K562 (cell line): ENCODE data around the gene KISS1R. TPM values are rescaled to one million over a fixed set of nuclear protein-coding genes. Genes with fewer than 3 reads are reported as not detected.

Source experiments
- GTF2B ChIP-seq: IDR thresholded peaks from 2 replicates; pipeline ENCODE4 v1.6.1; 2011; ENCODE audit not compliant: insufficient read length; ENCODE audit errors: extremely low read depth
- HINFP ChIP-seq: fragments of 450-650 bp; conservative IDR thresholded peaks from 2 replicates; pipeline ENCODE4 v1.6.1; 2016; ENCODE audit warnings: missing genetic modification characterization, low read depth, mild to moderate bottlenecking, control low read depth, missing compliant biosample characterization
- HOMEZ ChIP-seq: fragments of 250-450 bp; sonication (Bioruptor Pico); IDR thresholded peaks from 2 replicates; pipeline ENCODE4 v1.4.0; 2020; ENCODE audit warnings: mild to moderate bottlenecking, moderate library complexity
- JUNB ChIP-seq: fragments of 450-650 bp; formaldehyde crosslinking; conservative IDR thresholded peaks from 2 replicates; pipeline ENCODE4 v1.4.0; 2020; ENCODE audit warnings: mild to moderate bottlenecking
- KDM1A ChIP-seq, 2 experiments: fragments of 450-650 bp; IDR thresholded peaks; 2 replicates each; pipeline ENCODE4 v1.6.1; 2016; ENCODE audit warnings: mild to moderate bottlenecking in 2 of 2
- MECOM ChIP-seq: fragments of 250-450 bp; sonication (Bioruptor Pico); IDR thresholded peaks from 2 replicates; pipeline ENCODE4 v1.8.0; 2022; ENCODE audit warnings: inconsistent platforms
- MNT ChIP-seq, 2 experiments: fragments of 450-650 bp; conservative IDR thresholded peaks; 2 replicates each; pipeline ENCODE4 v1.6.1; 2017; ENCODE audit warnings: mild to moderate bottlenecking in 2 of 2, moderate library complexity in 2 of 2
- OTX1 ChIP-seq: fragments of 450-650 bp; formaldehyde crosslinking; IDR thresholded peaks from 2 replicates; pipeline ENCODE4 v1.4.0; 2022; ENCODE audit warnings: mild to moderate bottlenecking
- PTRF ChIP-seq: fragments of 450-650 bp; IDR thresholded peaks from 2 replicates; pipeline ENCODE4 v1.6.1; 2016; ENCODE audit warnings: mild to moderate bottlenecking, missing genetic modification characterization, missing compliant biosample characterization
- SUPT5H ChIP-seq: fragments of 450-650 bp; IDR thresholded peaks from 2 replicates; pipeline ENCODE4 v1.6.1; 2016
- ZFP36 ChIP-seq: fragments of 150-350 bp; IDR thresholded peaks from 2 replicates; pipeline ENCODE4 v1.6.1; 2018; ENCODE audit warnings: low read length, low read depth; ENCODE audit not compliant: partially characterized antibody
- ZNF57 ChIP-seq: fragments of 450-650 bp; formaldehyde crosslinking; IDR thresholded peaks from 2 replicates; pipeline ENCODE4 v1.4.0; 2020; ENCODE audit warnings: mild to moderate bottlenecking, moderate library complexity
- polyA plus RNA-seq, 8 experiments: library from polyadenylated mRNA; depleted of rRNA in 4 of 8; stranded (reverse) in 5 of 8; unstranded in 3 of 8; fragments of >200 nt; fragmentation: Nextera tagmentation in 2 of 8; fragmentation: Illumina TruSeq in 1 of 8; extraction: Ambion mirVana in 2 of 8; extraction: Trizol in 1 of 8; gene quantifications; 2 replicates each; pipeline versions ENCODE4 v1.2.1 to v1.2.3, GENCODE V29; 2011 to 2014; ENCODE audit warnings: inconsistent platforms in 1 of 8, missing spikeins in 1 of 8
- total RNA-seq, 7 experiments: library from RNA; depleted of rRNA in 6 of 7; stranded (reverse); fragments of >200 nt in 6 of 7; fragmentation: Illumina TruSeq in 2 of 7; extraction: Trizol in 2 of 7; gene quantifications; 2 replicates each; pipeline versions ENCODE4 v1.2.1 to v1.2.3, GENCODE V29; 2011 to 2021; ENCODE audit warnings: low replicate concordance in 1 of 7
- TF ChIP-seq, protein P1 (sequence below): conservative IDR thresholded peaks from 2 replicates; pipeline ENCODE4 v1.6.1; 2011; ENCODE audit warnings: low read depth, mild to moderate bottlenecking, low read length; ENCODE audit not compliant: control insufficient read depth
- TF ChIP-seq, protein P2 (sequence below): sonication (generic); formaldehyde crosslinking; IDR thresholded peaks from 2 replicates; pipeline ENCODE4 v1.8.0; 2023; ENCODE audit warnings: missing genetic modification reagents, mild to moderate bottlenecking, borderline replicate concordance

The KISS1R gene
- total and polyA plus RNA-seq, 9 of the 15 experiments (the other 6 are each of a cell fraction or from before 2014, with no cell fraction given), result 0.37 to 39.4 (median 2.0) TPM

DNA sequence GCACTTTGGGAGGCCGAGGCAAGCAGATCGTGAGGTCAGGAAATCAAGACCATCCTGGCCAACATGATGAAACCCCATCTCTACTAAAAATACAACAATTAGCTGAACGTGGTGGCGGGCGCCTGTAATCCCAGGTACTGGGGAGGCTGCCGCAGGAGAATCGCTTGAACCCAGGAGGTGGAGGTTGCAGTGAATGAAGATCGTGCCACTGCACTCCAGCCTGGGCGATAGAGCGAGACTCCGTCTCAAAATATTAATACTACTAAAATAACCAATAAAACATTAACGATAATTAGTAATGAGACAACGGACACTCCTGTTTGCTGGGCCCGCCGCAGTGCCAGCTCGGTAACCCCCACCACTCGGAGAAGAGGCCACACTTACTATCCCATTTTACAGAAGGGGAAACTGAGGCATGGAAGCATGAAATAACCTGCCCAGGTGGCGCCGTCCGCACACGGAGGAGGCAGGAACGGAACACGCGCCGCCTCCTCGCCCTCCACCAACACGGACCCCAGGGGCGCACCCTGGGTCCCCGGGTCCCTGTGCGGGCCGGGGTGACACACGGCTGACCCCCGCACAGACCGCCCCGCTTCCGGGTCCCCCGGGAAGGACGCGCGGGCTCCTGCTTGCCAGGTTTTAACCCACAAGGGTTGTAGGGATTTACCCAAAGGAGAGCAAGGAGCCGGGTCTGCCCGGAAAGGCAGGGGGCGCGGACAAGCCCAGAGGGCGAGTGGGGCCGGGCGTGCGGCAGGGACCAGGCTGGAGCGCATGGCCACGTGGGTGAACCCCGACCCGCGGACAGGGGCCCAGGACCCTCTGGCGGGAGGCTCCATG, 5.7 kb upstream of the KISS1R start (continued):
- TF ChIP-seq HINFP (tag) (no peak), MNT (conservative IDR thresholded peaks at IDR 0.05) (peak; percentile 74 to 81), ZNF57 (no peak), GTF2B (no peak), SUPT5H (0 out of 2 replicates have a peak, but pooled peaks have one; percentile 37), KDM1A (IDR thresholded peaks at IDR 0.05) (peak in 1 of 2 experiments; percentile 69; a peak in 2 of 4 replicates), ZFP36 (no peak), MECOM (CRISPR knock-in tag) (no peak), PTRF (tag) (no peak), JUNB (no peak), HOMEZ (CRISPR knock-in tag) (no peak), OTX1 (CRISPR knock-in tag) (no peak)
- TF ChIP-seq, protein P1, sequence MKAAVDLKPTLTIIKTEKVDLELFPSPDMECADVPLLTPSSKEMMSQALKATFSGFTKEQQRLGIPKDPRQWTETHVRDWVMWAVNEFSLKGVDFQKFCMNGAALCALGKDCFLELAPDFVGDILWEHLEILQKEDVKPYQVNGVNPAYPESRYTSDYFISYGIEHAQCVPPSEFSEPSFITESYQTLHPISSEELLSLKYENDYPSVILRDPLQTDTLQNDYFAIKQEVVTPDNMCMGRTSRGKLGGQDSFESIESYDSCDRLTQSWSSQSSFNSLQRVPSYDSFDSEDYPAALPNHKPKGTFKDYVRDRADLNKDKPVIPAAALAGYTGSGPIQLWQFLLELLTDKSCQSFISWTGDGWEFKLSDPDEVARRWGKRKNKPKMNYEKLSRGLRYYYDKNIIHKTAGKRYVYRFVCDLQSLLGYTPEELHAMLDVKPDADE, result no peak
- TF ChIP-seq, protein P2, sequence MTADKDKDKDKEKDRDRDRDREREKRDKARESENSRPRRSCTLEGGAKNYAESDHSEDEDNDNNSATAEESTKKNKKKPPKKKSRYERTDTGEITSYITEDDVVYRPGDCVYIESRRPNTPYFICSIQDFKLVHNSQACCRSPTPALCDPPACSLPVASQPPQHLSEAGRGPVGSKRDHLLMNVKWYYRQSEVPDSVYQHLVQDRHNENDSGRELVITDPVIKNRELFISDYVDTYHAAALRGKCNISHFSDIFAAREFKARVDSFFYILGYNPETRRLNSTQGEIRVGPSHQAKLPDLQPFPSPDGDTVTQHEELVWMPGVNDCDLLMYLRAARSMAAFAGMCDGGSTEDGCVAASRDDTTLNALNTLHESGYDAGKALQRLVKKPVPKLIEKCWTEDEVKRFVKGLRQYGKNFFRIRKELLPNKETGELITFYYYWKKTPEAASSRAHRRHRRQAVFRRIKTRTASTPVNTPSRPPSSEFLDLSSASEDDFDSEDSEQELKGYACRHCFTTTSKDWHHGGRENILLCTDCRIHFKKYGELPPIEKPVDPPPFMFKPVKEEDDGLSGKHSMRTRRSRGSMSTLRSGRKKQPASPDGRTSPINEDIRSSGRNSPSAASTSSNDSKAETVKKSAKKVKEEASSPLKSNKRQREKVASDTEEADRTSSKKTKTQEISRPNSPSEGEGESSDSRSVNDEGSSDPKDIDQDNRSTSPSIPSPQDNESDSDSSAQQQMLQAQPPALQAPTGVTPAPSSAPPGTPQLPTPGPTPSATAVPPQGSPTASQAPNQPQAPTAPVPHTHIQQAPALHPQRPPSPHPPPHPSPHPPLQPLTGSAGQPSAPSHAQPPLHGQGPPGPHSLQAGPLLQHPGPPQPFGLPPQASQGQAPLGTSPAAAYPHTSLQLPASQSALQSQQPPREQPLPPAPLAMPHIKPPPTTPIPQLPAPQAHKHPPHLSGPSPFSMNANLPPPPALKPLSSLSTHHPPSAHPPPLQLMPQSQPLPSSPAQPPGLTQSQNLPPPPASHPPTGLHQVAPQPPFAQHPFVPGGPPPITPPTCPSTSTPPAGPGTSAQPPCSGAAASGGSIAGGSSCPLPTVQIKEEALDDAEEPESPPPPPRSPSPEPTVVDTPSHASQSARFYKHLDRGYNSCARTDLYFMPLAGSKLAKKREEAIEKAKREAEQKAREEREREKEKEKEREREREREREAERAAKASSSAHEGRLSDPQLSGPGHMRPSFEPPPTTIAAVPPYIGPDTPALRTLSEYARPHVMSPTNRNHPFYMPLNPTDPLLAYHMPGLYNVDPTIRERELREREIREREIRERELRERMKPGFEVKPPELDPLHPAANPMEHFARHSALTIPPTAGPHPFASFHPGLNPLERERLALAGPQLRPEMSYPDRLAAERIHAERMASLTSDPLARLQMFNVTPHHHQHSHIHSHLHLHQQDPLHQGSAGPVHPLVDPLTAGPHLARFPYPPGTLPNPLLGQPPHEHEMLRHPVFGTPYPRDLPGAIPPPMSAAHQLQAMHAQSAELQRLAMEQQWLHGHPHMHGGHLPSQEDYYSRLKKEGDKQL (CRISPR knock-in tag), result no peak
